SJSA1 (cell line): ENCODE measurements around the gene CAPN1. TPM values are rescaled to one million over a fixed set of nuclear protein-coding genes. Genes with fewer than 3 reads are reported as not detected.

Experiments used
- DNase-seq, 2 experiments: peaks; one replicate each; pipeline ENCODE4 v3.0.0-alpha.2; 2015 to 2020; ENCODE audit warnings: low spot score in 2 of 2, low read depth in 1 of 2
- H3K27ac ChIP-seq: fragments of 250-450 bp; sonication (Bioruptor Pico); 2 replicates; pipeline ENCODE4 v1.5.1; 2020; ENCODE audit warnings: mild to moderate bottlenecking, moderate library complexity
- H3K27me3 ChIP-seq: fragments of 250-450 bp; sonication (Bioruptor Pico); replicated peaks from 2 replicates; pipeline ENCODE4 v1.5.1; 2020; ENCODE audit warnings: mild to moderate bottlenecking, moderate library complexity
- H3K36me3 ChIP-seq: fragments of 250-450 bp; sonication (Bioruptor Pico); 2 replicates; pipeline ENCODE4 v1.5.1; 2020; ENCODE audit warnings: mild to moderate bottlenecking
- H3K4me1 ChIP-seq: fragments of 250-450 bp; sonication (Bioruptor Pico); replicated peaks from 2 replicates; pipeline ENCODE4 v1.6.1; 2021; ENCODE audit warnings: mild to moderate bottlenecking
- H3K4me3 ChIP-seq: fragments of 250-450 bp; sonication (Bioruptor Pico); 2 replicates; pipeline ENCODE4 v1.5.1; 2020; ENCODE audit warnings: mild to moderate bottlenecking
- H3K9me3 ChIP-seq: fragments of 250-450 bp; sonication (Bioruptor Pico); replicated peaks from 2 replicates; pipeline ENCODE4 v1.5.1; 2020; ENCODE audit warnings: mild to moderate bottlenecking
- total RNA-seq: library from RNA; depleted of rRNA; stranded (reverse); fragments of >200 nt; shearing (Covaris generic); gene quantifications from 2 replicates; pipeline ENCODE4 v1.2.3, GENCODE V29; 2014; rRNA removed

Gene CAPN1
- 120 and 177 TPM in 2 replicates for total RNA-seq

GRCh38 chr11:65181569-65182257 is at the start of gene CAPN1:
CAPN1 (plus strand) TSS chr11:65181928; CDS start chr11:65182702, 774 bp downstream.
- H3K27ac ChIP-seq: peak within 1 kb of the TSS; percentile 57
- peak within 1 kb of the TSS; percentile 94 for H3K4me3 ChIP-seq
- peaks cover 49% of the 10 kb centered on the region for H3K36me3 ChIP-seq
- peak; percentile 81 to 97 for DNase-seq
- H3K9me3 ChIP-seq: no peaks in the 10 kb centered on the region; the same call in 1 of the 2 replicates
- H3K27me3 ChIP-seq: no peaks in the 10 kb centered on the region
- peaks cover 22% of the 10 kb centered on the region for H3K4me1 ChIP-seq

- H3K4me3 ChIP-seq: no peak overlapping the region
- H3K4me1 ChIP-seq: peaks cover 16% of the 10 kb centered on the region
- no peak overlapping the region for H3K27ac ChIP-seq
- peak in 1 of 2 experiments; percentile 50 for DNase-seq
- peaks cover 69% of the 10 kb centered on the region for H3K36me3 ChIP-seq
- H3K9me3 ChIP-seq: no peaks in the 10 kb centered on the region
- H3K27me3 ChIP-seq: no peaks in the 10 kb centered on the region
Observed at GRCh38 chr11:65132238-65132987, 49.3 kb upstream of the CAPN1 start.

GRCh38 chr11:65132988-65133700 is 48.6 kb upstream of the CAPN1 start:
- no peak overlapping the region for H3K27ac ChIP-seq
- H3K9me3 ChIP-seq: no peaks in the 10 kb centered on the region
- peak overlapping the region; percentile 84 for H3K4me3 ChIP-seq
- no peaks in the 10 kb centered on the region for H3K27me3 ChIP-seq
- peaks cover 61% of the 10 kb centered on the region for H3K36me3 ChIP-seq
- DNase-seq: peak in 1 of 2 experiments; percentile 65
- H3K4me1 ChIP-seq: peaks cover 16% of the 10 kb centered on the region

GRCh38 chr11:65133724-65134123 is 48.0 kb upstream of the CAPN1 start:
- Histone ChIP-seq H3K4me3 (peak overlapping the region; percentile 84), H3K27me3 (no peaks in the 10 kb centered on the region), H3K36me3 (peaks cover 56% of the 10 kb centered on the region), H3K27ac (no peak overlapping the region), H3K4me1 (peaks cover 16% of the 10 kb centered on the region), H3K9me3 (no peaks in the 10 kb centered on the region)
- peak in 1 of 2 experiments; percentile 55 for DNase-seq

GRCh38 chr11:65134240-65134951 is 47.3 kb upstream of the CAPN1 start, which contains the start of gene SYVN1:
SYVN1 (minus strand) TSS chr11:65134519; CDS start chr11:65133601, 918 bp downstream.
- DNase-seq: peak; percentile 97 to 100
- peak within 1 kb of the TSS; percentile 98 for H3K27ac ChIP-seq
- H3K27me3 ChIP-seq: no peaks in the 10 kb centered on the region
- H3K4me3 ChIP-seq: peak within 1 kb of the TSS; percentile 84
- peaks cover 16% of the 10 kb centered on the region for H3K4me1 ChIP-seq
- no peaks in the 10 kb centered on the region for H3K9me3 ChIP-seq
- peaks cover 49% of the 10 kb centered on the region for H3K36me3 ChIP-seq

- H3K4me1 ChIP-seq: peaks cover 16% of the 10 kb centered on the region
- H3K4me3 ChIP-seq: peak overlapping the region; percentile 84
- peaks cover 42% of the 10 kb centered on the region for H3K36me3 ChIP-seq
- no peaks in the 10 kb centered on the region for H3K9me3 ChIP-seq
- peak; percentile 97 to 100 for DNase-seq
- H3K27ac ChIP-seq: peak overlapping the region; percentile 98
- peaks cover 2% of the 10 kb centered on the region for H3K27me3 ChIP-seq
Observed at GRCh38 chr11:65134952-65135632, 46.6 kb upstream of the CAPN1 start.

GRCh38 chr11:65135633-65136145 is 46.0 kb upstream of the CAPN1 start:
- H3K4me3 ChIP-seq: peak overlapping the region; percentile 84
- H3K9me3 ChIP-seq: no peaks in the 10 kb centered on the region
- H3K27ac ChIP-seq: no peak overlapping the region
- H3K4me1 ChIP-seq: peaks cover 16% of the 10 kb centered on the region
- peaks cover 8% of the 10 kb centered on the region for H3K27me3 ChIP-seq
- H3K36me3 ChIP-seq: peaks cover 38% of the 10 kb centered on the region
- no peak for DNase-seq

- DNase-seq: no peak
- no peak overlapping the region for H3K27ac ChIP-seq
- H3K36me3 ChIP-seq: peaks cover 29% of the 10 kb centered on the region
- H3K9me3 ChIP-seq: no peaks in the 10 kb centered on the region
- peaks cover 17% of the 10 kb centered on the region for H3K27me3 ChIP-seq
- H3K4me3 ChIP-seq: no peak overlapping the region
- H3K4me1 ChIP-seq: peaks cover 16% of the 10 kb centered on the region
Observed at GRCh38 chr11:65136515-65137096, 45.1 kb upstream of the CAPN1 start.

- DNase-seq: no peak
Observed at GRCh38 chr11:65141896-65142494, 39.7 kb upstream of the CAPN1 start.

GRCh38 chr11:65147352-65148075 is 34.2 kb upstream of the CAPN1 start:
- Histone ChIP-seq H3K27ac (no peak overlapping the region), H3K27me3 (no peaks in the 10 kb centered on the region; the same call in 1 of the 2 replicates), H3K4me1 (peaks cover 16% of the 10 kb centered on the region), H3K4me3 (no peak overlapping the region), H3K36me3 (no peaks in the 10 kb centered on the region), H3K9me3 (0 out of 2 replicates have a peak, but pooled peaks cover 6% of the 10 kb centered on the region)
- DNase-seq: no peak

More at GRCh38 chr11:65141896-65142494, 39.7 kb upstream of the CAPN1 start:
- Histone ChIP-seq H3K27me3 (peaks cover 24% of the 10 kb centered on the region), H3K36me3 (no peaks in the 10 kb centered on the region), H3K4me1 (no peaks in the 10 kb centered on the region), H3K9me3 (0 out of 2 replicates have a peak, but pooled peaks cover under 1% of the 10 kb centered on the region), H3K4me3 (no peak overlapping the region), H3K27ac (no peak overlapping the region)

- Histone ChIP-seq H3K9me3 (0 out of 2 replicates have a peak, but pooled peaks cover 6% of the 10 kb centered on the region), H3K27me3 (no peaks in the 10 kb centered on the region; the same call in 1 of the 2 replicates), H3K4me1 (peaks cover 22% of the 10 kb centered on the region), H3K4me3 (no peak overlapping the region), H3K27ac (no peak overlapping the region), H3K36me3 (no peaks in the 10 kb centered on the region)
- no peak for DNase-seq
Observed at GRCh38 chr11:65148657-65149056, 33.1 kb upstream of the CAPN1 start.
